GM23338 (cell line): ENCODE measurements around the gene SLC12A7. TPM values are rescaled to one million over a fixed set of nuclear protein-coding genes. Genes with fewer than 3 reads are reported as not detected.

Source experiments
- ATAC-seq: fragments of 200-7000 bp; cut with Tn5 transposase; 3 replicates; pipeline ENCODE4 v1.9.1; 2020
- DNase-seq: peaks from one replicate; pipeline ENCODE4 v3.0.0-alpha.2; 2015; ENCODE audit warnings: low spot score
- H2AFZ ChIP-seq: fragments of 200-600 bp; sonication (generic); 2 replicates; pipeline ENCODE4 v1.8.0; 2016; ENCODE audit warnings: antibody characterized with exemption, mild to moderate bottlenecking, moderate library complexity
- H3F3A ChIP-seq: fragments of 200-600 bp; sonication (generic); replicated peaks from 2 replicates; pipeline ENCODE4 v1.8.0; 2017; ENCODE audit warnings: antibody characterized with exemption, mixed run types, low read depth
- H3K27ac ChIP-seq: fragments of 200-600 bp; sonication (generic); 2 replicates; pipeline ENCODE4 v1.6.1; 2016; ENCODE audit warnings: low read depth
- H3K27me3 ChIP-seq: fragments of 200-600 bp; sonication (generic); 2 replicates; pipeline ENCODE4 v1.8.0; 2016; ENCODE audit warnings: mild to moderate bottlenecking, mixed run types, moderate library complexity; ENCODE audit not compliant: insufficient read depth
- H3K36me3 ChIP-seq: fragments of 200-600 bp; sonication (generic); 2 replicates; pipeline ENCODE4 v1.8.0; 2016; ENCODE audit warnings: mild to moderate bottlenecking; ENCODE audit not compliant: insufficient read depth
- H3K4me1 ChIP-seq: fragments of 200-600 bp; sonication (generic); 2 replicates; pipeline ENCODE4 v1.8.0; 2016; ENCODE audit warnings: mild to moderate bottlenecking, moderate library complexity; ENCODE audit not compliant: insufficient read depth
- H3K4me2 ChIP-seq: fragments of 200-600 bp; sonication (generic); 2 replicates; pipeline ENCODE4 v1.7.1; 2017; ENCODE audit warnings: mixed run types
- H3K4me3 ChIP-seq: fragments of 200-600 bp; sonication (generic); 2 replicates; pipeline ENCODE4 v1.6.1; 2016; ENCODE audit warnings: mixed run types
- H3K79me2 ChIP-seq: fragments of 200-600 bp; sonication (generic); replicated peaks from 2 replicates; pipeline ENCODE4 v1.8.0; 2017; ENCODE audit warnings: mild to moderate bottlenecking; ENCODE audit not compliant: insufficient read depth
- H3K9me2 ChIP-seq: fragments of 200-600 bp; sonication (generic); 2 replicates; pipeline ENCODE4 v1.8.0; 2017; ENCODE audit not compliant: insufficient read depth
- H4K20me1 ChIP-seq: fragments of 200-600 bp; sonication (generic); replicated peaks from 2 replicates; pipeline ENCODE4 v1.8.0; 2017; ENCODE audit warnings: mild to moderate bottlenecking; ENCODE audit not compliant: insufficient read depth
- H3K27ac Mint-ChIP-seq: 2 replicates; pipeline ENCODE4 v1.8.0; 2020; ENCODE audit warnings: inconsistent platforms, mild to moderate bottlenecking, moderate library complexity, mixed read lengths
- H3K27me3 Mint-ChIP-seq: 3 replicates; pipeline ENCODE4 v1.8.0; 2022; ENCODE audit warnings: low read depth, mild to moderate bottlenecking, moderate library complexity, mixed read lengths, inconsistent platforms; ENCODE audit not compliant: insufficient read depth, poor library complexity
- H3K36me3 Mint-ChIP-seq: 3 replicates; pipeline ENCODE4 v1.8.0; 2021; ENCODE audit warnings: low read depth, mild to moderate bottlenecking, inconsistent platforms, moderate library complexity, mixed read lengths
- H3K4me1 Mint-ChIP-seq: 3 replicates; pipeline ENCODE4 v1.8.0; 2020; ENCODE audit warnings: mild to moderate bottlenecking, inconsistent platforms, mixed read lengths
- H3K4me3 Mint-ChIP-seq: 3 replicates; pipeline ENCODE4 v1.8.0; 2021; ENCODE audit warnings: moderate library complexity, mild to moderate bottlenecking, inconsistent platforms, mixed read lengths
- H3K9me3 Mint-ChIP-seq: 3 replicates; pipeline ENCODE4 v1.8.0; 2020; ENCODE audit warnings: moderate library complexity, mild to moderate bottlenecking, inconsistent platforms, mixed read lengths
- CREB1 ChIP-seq: fragments of 250-450 bp; sonication (Bioruptor Pico); IDR thresholded peaks from 2 replicates; pipeline ENCODE4 v1.5.0; 2020; ENCODE audit warnings: low read depth, mild to moderate bottlenecking, moderate library complexity
- ETS1 ChIP-seq: IDR thresholded peaks from 2 replicates; pipeline ENCODE4 v1.6.1; 2016; ENCODE audit warnings: antibody characterized with exemption
- EZH2phosphoT487 ChIP-seq: fragments of 200-600 bp; sonication (generic); IDR thresholded peaks from one replicate; pipeline ENCODE4 v1.8.1; 2018; ENCODE audit warnings: antibody characterized with exemption; ENCODE audit not compliant: unreplicated experiment
- REST ChIP-seq: IDR thresholded peaks from one replicate; pipeline ENCODE4 v1.6.1; 2018; ENCODE audit warnings: antibody characterized with exemption; ENCODE audit not compliant: unreplicated experiment
- ZNF114 ChIP-seq: fragments of 250-450 bp; sonication (Bioruptor Pico); IDR thresholded peaks from 2 replicates; pipeline ENCODE4 v1.5.0; 2020; ENCODE audit warnings: mild to moderate bottlenecking, moderate library complexity
- ZNF462 ChIP-seq: fragments of 250-450 bp; sonication (Bioruptor Pico); IDR thresholded peaks from 2 replicates; pipeline ENCODE4 v1.5.0; 2020; ENCODE audit warnings: mild to moderate bottlenecking, moderate library complexity
- polyA plus RNA-seq: library from polyadenylated mRNA; unstranded; fragments of >200 nt; fragmentation: Nextera tagmentation; extraction: Ambion mirVana; gene quantifications from 2 replicates; pipeline ENCODE4 v1.2.1, GENCODE V29; 2016
- total RNA-seq: library from RNA; depleted of rRNA; stranded (reverse); fragments of >200 nt; shearing (Covaris generic); gene quantifications from 2 replicates; pipeline ENCODE4 v1.2.3, GENCODE V29; 2014

Gene SLC12A7
- total and polyA plus RNA-seq, 2 experiments from 2014 or later: 7.4 to 32.2 TPM

GRCh38 chr5:1095302-1095989 is 16.4 kb downstream of the SLC12A7 start (continued):
- no peak for TF ChIP-seq ZNF462
- no peak for TF ChIP-seq EZH2phosphoT487
- no peak for TF ChIP-seq ETS1

- no peak overlapping the region for H2AFZ ChIP-seq
- peaks cover 18% of the 10 kb centered on the region for H3K4me1 ChIP-seq
- no peaks in the 10 kb centered on the region for H3K27me3 ChIP-seq
- H3K4me2 ChIP-seq: no peak overlapping the region
- H3K27me3 Mint-ChIP-seq: peaks cover 14% of the 10 kb centered on the region
- H3K27ac ChIP-seq: no peak overlapping the region
- no peaks in the 10 kb centered on the region for H4K20me1 ChIP-seq
- H3K9me3 Mint-ChIP-seq: no peaks in the 10 kb centered on the region
- ATAC-seq: peak; percentile 54
- peak overlapping the region; percentile 37; the same call in 1 of the 2 replicates for H3K27ac Mint-ChIP-seq
- H3K36me3 ChIP-seq: no peaks in the 10 kb centered on the region
- no peak for DNase-seq
- H3K4me3 ChIP-seq: no peak overlapping the region
- H3F3A ChIP-seq: 0 out of 2 replicates have a peak, but pooled peaks cover 5% of the 10 kb centered on the region
- H3K36me3 Mint-ChIP-seq: peaks cover 28% of the 10 kb centered on the region
- H3K4me3 Mint-ChIP-seq: no peak overlapping the region
- peaks cover 32% of the 10 kb centered on the region for H3K79me2 ChIP-seq
- peaks cover 43% of the 10 kb centered on the region for H3K4me1 Mint-ChIP-seq
- no peaks in the 10 kb centered on the region for H3K9me2 ChIP-seq
- TF ChIP-seq EZH2phosphoT487: no peak
- no peak for TF ChIP-seq ETS1
- TF ChIP-seq CREB1 (CRISPR knock-in tag): no peak
- TF ChIP-seq ZNF114 (CRISPR knock-in tag): no peak
- TF ChIP-seq REST: no peak
Measured at GRCh38 chr5:1094670-1095190, 17.1 kb downstream of the SLC12A7 start.
